Dendritic cell treated with granulocyte-macrophage colony-stimulating factor and Interleukin-4, amounts not matched to agents 40 ng/mL and 50 ng/mL, for 4 days (primary cell): ENCODE measurements around the gene GADL1.

ENCODE experiments used
- H3K27ac Mint-ChIP-seq: one replicate; pipeline ENCODE4 v1.8.0; 2022; ENCODE audit warnings: mild to moderate bottlenecking, mixed read lengths
- H3K27me3 Mint-ChIP-seq: one replicate; pipeline ENCODE4 v1.8.0; 2022; ENCODE audit warnings: mild to moderate bottlenecking, mixed read lengths
- H3K36me3 Mint-ChIP-seq: one replicate; pipeline ENCODE4 v1.8.0; 2022; ENCODE audit warnings: low read depth, mixed read lengths
- H3K4me1 Mint-ChIP-seq: one replicate; pipeline ENCODE4 v1.8.0; 2022; ENCODE audit warnings: low read depth, mixed read lengths
- H3K4me3 Mint-ChIP-seq: one replicate; pipeline ENCODE4 v1.8.0; 2022; ENCODE audit warnings: mild to moderate bottlenecking, moderate library complexity, mixed read lengths
- H3K9me3 Mint-ChIP-seq: one replicate; pipeline ENCODE4 v1.8.0; 2022; ENCODE audit warnings: mixed read lengths
- intact Hi-C: fragments of 100-400 bp; cut with micrococcal nuclease; formaldehyde crosslinking; loops from one replicate; pipeline ENCODE4 v1.15.0; 2022

The GADL1 gene

GRCh38 chr3:30858894-30859389 lies 35.5 kb downstream of the GADL1 start:
- H3K9me3 Mint-ChIP-seq: no peaks in the 10 kb centered on the region
- no peak overlapping the region for H3K27ac Mint-ChIP-seq
- H3K4me3 Mint-ChIP-seq: no peak overlapping the region
- no peaks in the 10 kb centered on the region for H3K36me3 Mint-ChIP-seq
- H3K4me1 Mint-ChIP-seq: no peaks in the 10 kb centered on the region
- intact Hi-C loops: no loop called here
- H3K27me3 Mint-ChIP-seq: no peaks in the 10 kb centered on the region

DNA sequence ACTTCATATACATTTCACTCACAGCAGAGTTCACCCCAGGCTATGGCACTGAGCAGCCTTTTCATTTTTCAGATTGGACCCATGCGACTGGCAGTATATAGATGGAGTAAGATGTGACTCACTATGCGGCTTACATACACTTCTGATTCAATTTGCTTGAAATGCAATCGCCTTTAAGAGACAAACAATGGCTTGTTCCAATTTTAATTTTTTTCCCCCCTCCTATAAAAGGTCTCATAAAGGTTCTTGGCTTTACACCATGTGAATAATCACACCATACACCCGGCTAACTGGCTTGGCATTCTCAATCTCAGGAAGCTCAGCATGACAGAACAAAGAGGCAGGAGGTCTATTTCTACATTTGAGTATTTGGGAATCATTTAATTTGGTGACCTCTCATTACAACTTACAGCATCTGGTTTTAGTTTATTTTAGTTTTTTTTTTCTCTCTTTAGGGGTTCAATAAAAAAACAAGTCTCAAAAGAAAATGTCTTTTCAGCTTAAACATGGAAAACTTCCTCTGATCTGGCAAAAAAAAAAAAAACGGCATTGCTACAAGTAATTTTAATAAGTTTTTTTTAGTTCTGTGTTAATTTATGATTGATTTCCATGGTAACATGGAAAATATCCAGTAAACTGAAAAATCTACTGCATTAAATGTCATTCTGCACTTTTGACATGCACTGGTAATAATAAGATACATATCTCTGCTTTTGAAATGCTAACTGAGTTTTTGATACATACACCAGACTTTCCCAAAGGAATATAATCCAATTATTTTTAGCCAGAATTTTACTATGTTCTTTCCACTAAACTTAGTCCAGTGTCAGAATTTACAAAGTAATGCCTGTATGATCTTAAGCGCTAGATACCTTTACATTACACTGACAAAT lies 38.8 kb downstream of the GADL1 start:
- Mint-ChIP-seq H3K9me3 (no peaks in the 10 kb centered on the region), H3K4me1 (no peaks in the 10 kb centered on the region), H3K4me3 (no peak overlapping the region), H3K27ac (no peak overlapping the region), H3K27me3 (no peaks in the 10 kb centered on the region), H3K36me3 (no peaks in the 10 kb centered on the region)
- intact Hi-C loops: no loop called here

DNA sequence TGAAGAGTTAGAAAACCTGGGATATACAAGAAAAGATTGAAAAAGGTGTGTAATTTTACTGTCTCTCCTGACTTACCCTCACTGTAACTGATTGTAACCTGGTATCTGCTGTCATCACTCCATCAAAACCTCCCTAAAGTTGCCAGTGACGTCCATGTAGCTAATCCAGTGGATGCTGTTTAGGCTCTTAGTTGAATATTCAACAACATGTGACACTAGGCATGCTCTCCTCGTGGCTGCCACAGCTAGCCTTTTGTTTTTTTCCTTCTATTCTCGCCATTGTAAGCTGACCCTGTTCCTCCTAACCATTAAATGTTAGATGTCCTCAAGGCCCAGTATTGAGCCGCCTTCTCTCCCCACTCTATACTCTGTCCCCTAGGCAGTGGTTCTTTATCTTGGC lies 41.6 kb downstream of the GADL1 start:
- no peaks in the 10 kb centered on the region for H3K36me3 Mint-ChIP-seq
- no peak overlapping the region for H3K4me3 Mint-ChIP-seq
- intact Hi-C loops: no loop called here
- H3K27me3 Mint-ChIP-seq: no peaks in the 10 kb centered on the region
- H3K9me3 Mint-ChIP-seq: no peaks in the 10 kb centered on the region
- no peaks in the 10 kb centered on the region for H3K4me1 Mint-ChIP-seq
- H3K27ac Mint-ChIP-seq: no peak overlapping the region

- Mint-ChIP-seq H3K36me3 (no peaks in the 10 kb centered on the region), H3K9me3 (no peaks in the 10 kb centered on the region), H3K27ac (no peak overlapping the region), H3K4me3 (no peak overlapping the region), H3K4me1 (no peaks in the 10 kb centered on the region), H3K27me3 (no peaks in the 10 kb centered on the region)
- intact Hi-C loops: no loop called here
Observed at GRCh38 chr3:30848087-30848779, 46.2 kb downstream of the GADL1 start.

DNA sequence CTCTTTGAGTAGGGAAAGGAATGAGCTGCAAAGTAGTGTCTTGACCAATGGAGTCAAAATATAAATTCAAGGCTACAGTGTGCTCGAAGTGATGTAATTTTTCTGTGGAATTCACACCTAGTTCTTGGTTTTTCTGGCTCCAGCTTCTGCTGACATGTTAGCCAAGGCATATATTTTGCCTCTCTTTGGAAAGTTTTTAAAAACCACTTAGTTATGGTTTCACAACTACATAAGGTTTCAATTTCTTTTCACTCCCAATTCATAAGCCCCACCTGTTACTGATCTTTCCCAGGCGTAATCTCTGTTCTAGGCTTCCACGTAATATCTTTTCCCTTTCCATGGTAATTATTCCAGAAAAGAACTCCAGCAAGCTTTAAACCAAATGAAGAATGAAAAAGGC lies 46.9 kb downstream of the GADL1 start:
- Mint-ChIP-seq H3K9me3 (no peaks in the 10 kb centered on the region), H3K4me3 (no peak overlapping the region), H3K4me1 (no peaks in the 10 kb centered on the region), H3K27ac (no peak overlapping the region), H3K27me3 (no peaks in the 10 kb centered on the region), H3K36me3 (no peaks in the 10 kb centered on the region)
- intact Hi-C loops: no loop called here

GRCh38 chr3:30845606-30846005 lies 48.9 kb downstream of the GADL1 start:
- no peak overlapping the region for H3K4me3 Mint-ChIP-seq
- no peak overlapping the region for H3K27ac Mint-ChIP-seq
- no peaks in the 10 kb centered on the region for H3K9me3 Mint-ChIP-seq
- intact Hi-C loops: no loop called here
- H3K4me1 Mint-ChIP-seq: no peaks in the 10 kb centered on the region
- H3K36me3 Mint-ChIP-seq: no peaks in the 10 kb centered on the region
- no peaks in the 10 kb centered on the region for H3K27me3 Mint-ChIP-seq

DNA sequence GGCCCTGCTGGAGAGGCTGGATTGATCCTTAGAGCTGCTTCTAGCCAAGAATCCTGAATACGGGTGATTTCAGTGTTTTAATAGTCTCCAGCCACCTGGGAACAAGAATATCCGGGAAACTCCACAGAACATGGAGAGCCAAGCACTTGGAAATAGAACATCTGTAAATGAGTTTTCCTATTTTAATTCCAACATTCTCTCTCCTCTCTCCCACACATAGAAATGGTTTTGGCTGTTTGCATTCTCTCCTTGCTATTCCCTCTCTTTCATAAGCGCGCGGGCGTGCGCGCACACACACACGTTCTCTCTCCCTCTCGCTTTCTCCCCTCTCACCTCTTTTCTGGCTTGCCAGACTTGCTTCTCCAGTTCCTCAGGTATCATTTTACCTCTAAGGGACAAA lies 50.6 kb downstream of the GADL1 start:
- H3K27me3 Mint-ChIP-seq: no peaks in the 10 kb centered on the region
- H3K36me3 Mint-ChIP-seq: no peaks in the 10 kb centered on the region
- no peak overlapping the region for H3K4me3 Mint-ChIP-seq
- intact Hi-C loops: no loop called here
- H3K4me1 Mint-ChIP-seq: no peaks in the 10 kb centered on the region
- H3K27ac Mint-ChIP-seq: no peak overlapping the region
- no peaks in the 10 kb centered on the region for H3K9me3 Mint-ChIP-seq

DNA sequence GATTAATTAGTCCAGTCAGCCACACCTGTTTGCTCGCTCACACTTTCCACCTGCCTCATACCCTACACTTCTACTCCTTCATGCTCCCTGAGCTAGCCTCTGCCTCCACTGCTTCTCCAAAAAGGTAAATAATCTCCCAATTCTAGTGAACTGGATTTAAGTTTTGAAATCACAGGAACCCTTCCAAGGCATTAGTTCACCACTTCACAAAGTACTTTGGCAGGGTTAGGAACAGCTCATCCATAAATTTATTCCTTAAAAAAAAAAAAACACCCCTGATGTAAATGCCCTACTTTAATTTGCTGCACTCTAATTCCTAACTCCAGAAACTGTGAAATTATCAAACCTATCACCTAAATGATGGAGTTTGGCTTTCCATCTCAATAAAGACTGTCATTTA lies 58.3 kb downstream of the GADL1 start:
- no peaks in the 10 kb centered on the region for H3K9me3 Mint-ChIP-seq
- intact Hi-C loops: no loop called here
- H3K27ac Mint-ChIP-seq: no peak overlapping the region
- H3K4me3 Mint-ChIP-seq: no peak overlapping the region
- no peaks in the 10 kb centered on the region for H3K27me3 Mint-ChIP-seq
- no peaks in the 10 kb centered on the region for H3K36me3 Mint-ChIP-seq
- H3K4me1 Mint-ChIP-seq: no peaks in the 10 kb centered on the region

- intact Hi-C loops: no loop called here
- Mint-ChIP-seq H3K4me1 (no peaks in the 10 kb centered on the region), H3K9me3 (no peaks in the 10 kb centered on the region), H3K4me3 (no peak overlapping the region), H3K27ac (no peak overlapping the region), H3K27me3 (no peaks in the 10 kb centered on the region), H3K36me3 (no peaks in the 10 kb centered on the region)
Observed at GRCh38 chr3:30835667-30836066, 58.8 kb downstream of the GADL1 start.

DNA sequence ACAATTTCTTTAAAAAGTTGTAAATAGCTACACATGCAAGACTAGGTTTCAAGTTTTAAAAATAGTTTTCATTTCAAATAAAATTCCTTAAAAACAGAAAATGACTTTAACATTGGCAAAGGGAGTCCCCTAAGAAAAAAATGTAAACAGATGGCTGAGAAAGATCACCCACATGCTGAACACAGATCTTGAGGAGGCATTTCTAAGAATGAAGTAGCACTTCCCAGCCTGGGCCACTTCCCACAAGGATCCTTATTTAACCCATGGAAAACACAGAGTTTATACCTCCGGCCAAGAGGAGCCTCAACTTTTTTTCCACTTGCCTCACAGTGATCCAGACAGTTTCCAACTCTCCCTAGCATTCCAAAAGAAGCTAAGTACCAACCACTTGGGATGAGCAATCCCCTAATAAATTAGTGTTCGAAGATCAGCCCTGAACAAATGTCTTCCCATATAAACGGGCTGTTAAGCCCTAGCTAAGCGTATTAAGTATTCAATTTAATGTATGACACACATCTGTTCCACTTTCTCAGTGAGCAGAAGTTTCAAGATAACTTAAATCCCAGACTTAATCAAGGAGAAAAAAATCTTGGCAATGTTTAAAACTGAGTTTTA lies 61.4 kb downstream of the GADL1 start:
- Mint-ChIP-seq H3K27ac (no peak overlapping the region), H3K4me1 (no peaks in the 10 kb centered on the region), H3K36me3 (no peaks in the 10 kb centered on the region), H3K27me3 (no peaks in the 10 kb centered on the region), H3K4me3 (no peak overlapping the region), H3K9me3 (no peaks in the 10 kb centered on the region)
- intact Hi-C loops: no loop called here

DNA sequence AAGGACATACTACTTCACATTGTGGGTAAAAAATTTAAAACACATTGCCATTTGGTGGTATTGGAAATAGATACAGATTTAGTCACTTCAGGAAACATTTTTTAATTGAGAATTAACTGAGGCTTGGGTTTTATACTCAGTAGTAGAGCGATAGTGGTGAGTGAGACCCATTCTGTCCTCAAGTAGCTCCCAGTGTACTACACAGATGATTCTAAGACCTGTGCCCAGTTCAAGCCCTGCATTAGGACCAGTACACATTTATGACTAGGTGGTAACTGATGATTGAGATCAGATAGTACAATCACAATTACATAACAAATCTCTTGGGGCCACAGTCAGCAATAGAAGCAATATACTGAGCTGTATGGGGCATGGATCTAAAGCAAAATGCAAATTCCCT lies 67.4 kb downstream of the GADL1 start:
- Mint-ChIP-seq H3K4me3 (no peak overlapping the region), H3K27ac (no peak overlapping the region), H3K36me3 (no peaks in the 10 kb centered on the region), H3K9me3 (no peaks in the 10 kb centered on the region), H3K4me1 (no peaks in the 10 kb centered on the region), H3K27me3 (no peaks in the 10 kb centered on the region)
- intact Hi-C loops: no loop called here

DNA sequence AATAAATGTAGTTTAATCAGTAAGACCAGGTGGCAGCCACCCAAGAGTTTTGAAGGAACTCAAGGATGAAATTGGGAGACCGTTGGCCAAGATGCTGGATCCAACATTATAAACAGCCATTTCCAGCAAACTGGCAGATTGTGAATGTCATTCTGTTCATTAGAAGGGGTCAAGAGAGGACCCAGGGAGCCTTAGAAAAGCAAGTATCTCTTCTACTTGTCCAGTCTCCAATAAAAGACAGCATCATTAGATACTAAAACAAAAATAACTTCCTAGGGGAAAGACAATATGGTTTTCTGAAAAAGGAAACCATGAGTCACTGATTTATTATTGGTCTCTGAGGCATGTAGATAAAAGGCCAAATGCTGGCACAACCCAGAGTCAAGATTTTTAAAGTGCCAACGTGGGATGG lies 67.9 kb downstream of the GADL1 start:
- no peaks in the 10 kb centered on the region for H3K9me3 Mint-ChIP-seq
- intact Hi-C loops: no loop called here
- no peak overlapping the region for H3K27ac Mint-ChIP-seq
- no peaks in the 10 kb centered on the region for H3K27me3 Mint-ChIP-seq
- no peaks in the 10 kb centered on the region for H3K4me1 Mint-ChIP-seq
- H3K36me3 Mint-ChIP-seq: no peaks in the 10 kb centered on the region
- no peak overlapping the region for H3K4me3 Mint-ChIP-seq

GRCh38 chr3:30819067-30819798 lies 75.2 kb downstream of the GADL1 start:
- H3K27ac Mint-ChIP-seq: no peak overlapping the region
- H3K9me3 Mint-ChIP-seq: no peaks in the 10 kb centered on the region
- intact Hi-C loops: no loop called here
- no peaks in the 10 kb centered on the region for H3K27me3 Mint-ChIP-seq
- H3K4me1 Mint-ChIP-seq: no peaks in the 10 kb centered on the region
- no peak overlapping the region for H3K4me3 Mint-ChIP-seq
- H3K36me3 Mint-ChIP-seq: no peaks in the 10 kb centered on the region

- Mint-ChIP-seq H3K36me3 (no peaks in the 10 kb centered on the region), H3K27me3 (no peaks in the 10 kb centered on the region), H3K4me3 (no peak overlapping the region), H3K9me3 (no peaks in the 10 kb centered on the region), H3K4me1 (no peaks in the 10 kb centered on the region), H3K27ac (no peak overlapping the region)
- intact Hi-C loops: no loop called here
Observed at GRCh38 chr3:30813734-30814133, 80.7 kb downstream of the GADL1 start.
